SU-DHL-6 (cell line): ENCODE results near the gene SHF.

Experiments
- H2AFZ ChIP-seq: fragments of 200-600 bp; sonication (generic); 2 replicates; pipeline ENCODE4 v1.6.1; 2014; ENCODE audit warnings: low read depth, mild to moderate bottlenecking, moderate library complexity, mixed read lengths, antibody characterized with exemption, low read length; ENCODE audit not compliant: severe bottlenecking
- H3F3A ChIP-seq: fragments of 200-600 bp; shearing (Covaris generic); 2 replicates; pipeline ENCODE4 v1.6.0; 2016; ENCODE audit warnings: antibody characterized with exemption, mild to moderate bottlenecking; ENCODE audit not compliant: insufficient read depth
- H3K27ac ChIP-seq: fragments of 200-600 bp; sonication (generic); 2 replicates; pipeline ENCODE4 v1.5.1; 2016; ENCODE audit warnings: low read depth, mild to moderate bottlenecking, low read length, moderate library complexity, mixed read lengths
- H3K27me3 ChIP-seq: fragments of 200-600 bp; sonication (generic), shearing (Covaris generic); 2 replicates; pipeline ENCODE4 v1.6.0; 2014; ENCODE audit warnings: mild to moderate bottlenecking, low read length
- H3K36me3 ChIP-seq: fragments of 200-600 bp; sonication (generic); 2 replicates; pipeline ENCODE4 v1.6.1; 2014; ENCODE audit warnings: mild to moderate bottlenecking, low read length, mixed read lengths
- H3K4me2 ChIP-seq: fragments of 300-600, 200-600 bp; shearing (Covaris generic), sonication (generic); 2 replicates; pipeline ENCODE4 v1.6.0; 2014; ENCODE audit warnings: low read length, low read depth, mild to moderate bottlenecking; ENCODE audit not compliant: poor library complexity, severe bottlenecking
- H3K4me3 ChIP-seq: fragments of 200-600 bp; sonication (generic); 2 replicates; pipeline ENCODE4 v1.5.1; 2014; ENCODE audit warnings: antibody characterized with exemption, low read length, mild to moderate bottlenecking, mixed read lengths; ENCODE audit not compliant: insufficient read depth, poor library complexity, severe bottlenecking
- H3K79me2 ChIP-seq: fragments of 200-600 bp; sonication (generic); 2 replicates; pipeline ENCODE4 v1.6.1; 2014; ENCODE audit warnings: mild to moderate bottlenecking, low read length, moderate library complexity; ENCODE audit not compliant: insufficient read depth
- H3K9ac ChIP-seq: fragments of 200-600 bp; sonication (generic); 2 replicates; pipeline ENCODE4 v1.7.0; 2014; ENCODE audit warnings: mild to moderate bottlenecking, low read length
- H3K9me2 ChIP-seq: fragments of 200-600 bp; sonication (generic); replicated peaks from 2 replicates; pipeline ENCODE4 v1.6.1; 2014; ENCODE audit warnings: low read length; ENCODE audit not compliant: insufficient read depth
- H3K9me3 ChIP-seq: fragments of 200-600 bp; sonication (generic); 2 replicates; pipeline ENCODE4 v1.6.1; 2014; ENCODE audit warnings: low read length, mixed read lengths; ENCODE audit not compliant: insufficient read depth
- H4K20me1 ChIP-seq: fragments of 200-600 bp; sonication (generic); 2 replicates; pipeline ENCODE4 v1.6.1; 2014; ENCODE audit warnings: low read depth, mild to moderate bottlenecking, antibody characterized with exemption, low read length, moderate library complexity, mixed read lengths
- EZH2phosphoT487 ChIP-seq: fragments of 200-600 bp; sonication (generic), shearing (Covaris generic); conservative IDR thresholded peaks from 2 replicates; pipeline ENCODE4 v1.6.1; 2018; ENCODE audit warnings: mild to moderate bottlenecking, antibody characterized with exemption, low read length, moderate library complexity, mixed read lengths
- TF ChIP-seq, protein P1 (sequence below): fragments of 200-600 bp; sonication (generic); IDR thresholded peaks from one replicate; pipeline ENCODE4 v1.5.1; 2017; ENCODE audit warnings: antibody characterized with exemption, mild to moderate bottlenecking, low read length, moderate library complexity; ENCODE audit not compliant: insufficient read depth, poor library complexity, severe bottlenecking

SHF gene

GRCh38 chr15:45166834-45167630 is 20.7 kb downstream of the SHF start:
- Histone ChIP-seq H2AFZ (peak overlapping the region; percentile 99), H3K9me3 (no peaks in the 10 kb centered on the region), H3K27me3 (no peaks in the 10 kb centered on the region), H3K4me2 (peak overlapping the region; percentile 70), H3K4me3 (peak overlapping the region; percentile 57), H3K9ac (peak overlapping the region; percentile 74), H3K79me2 (no peaks in the 10 kb centered on the region), H3K36me3 (no peaks in the 10 kb centered on the region), H3K27ac (peak overlapping the region; percentile 47), H3K9me2 (no peaks in the 10 kb centered on the region), H3F3A (no peaks in the 10 kb centered on the region), H4K20me1 (no peaks in the 10 kb centered on the region)
- TF ChIP-seq EZH2phosphoT487, result no peak
- TF ChIP-seq, protein P1, sequence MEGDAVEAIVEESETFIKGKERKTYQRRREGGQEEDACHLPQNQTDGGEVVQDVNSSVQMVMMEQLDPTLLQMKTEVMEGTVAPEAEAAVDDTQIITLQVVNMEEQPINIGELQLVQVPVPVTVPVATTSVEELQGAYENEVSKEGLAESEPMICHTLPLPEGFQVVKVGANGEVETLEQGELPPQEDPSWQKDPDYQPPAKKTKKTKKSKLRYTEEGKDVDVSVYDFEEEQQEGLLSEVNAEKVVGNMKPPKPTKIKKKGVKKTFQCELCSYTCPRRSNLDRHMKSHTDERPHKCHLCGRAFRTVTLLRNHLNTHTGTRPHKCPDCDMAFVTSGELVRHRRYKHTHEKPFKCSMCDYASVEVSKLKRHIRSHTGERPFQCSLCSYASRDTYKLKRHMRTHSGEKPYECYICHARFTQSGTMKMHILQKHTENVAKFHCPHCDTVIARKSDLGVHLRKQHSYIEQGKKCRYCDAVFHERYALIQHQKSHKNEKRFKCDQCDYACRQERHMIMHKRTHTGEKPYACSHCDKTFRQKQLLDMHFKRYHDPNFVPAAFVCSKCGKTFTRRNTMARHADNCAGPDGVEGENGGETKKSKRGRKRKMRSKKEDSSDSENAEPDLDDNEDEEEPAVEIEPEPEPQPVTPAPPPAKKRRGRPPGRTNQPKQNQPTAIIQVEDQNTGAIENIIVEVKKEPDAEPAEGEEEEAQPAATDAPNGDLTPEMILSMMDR, result peak; percentile 61

- no peak overlapping the region for H3K27ac ChIP-seq
- no peak overlapping the region for H3K4me2 ChIP-seq
- no peaks in the 10 kb centered on the region for H3K9me2 ChIP-seq
- no peaks in the 10 kb centered on the region for H3F3A ChIP-seq
- H3K9ac ChIP-seq, result no peak overlapping the region
- no peaks in the 10 kb centered on the region for H3K9me3 ChIP-seq
- H2AFZ ChIP-seq, result no peak overlapping the region
- TF ChIP-seq, protein P1, result no peak
- no peak for TF ChIP-seq EZH2phosphoT487
- H3K27me3 ChIP-seq, result no peaks in the 10 kb centered on the region
- no peaks in the 10 kb centered on the region for H3K36me3 ChIP-seq
- no peaks in the 10 kb centered on the region for H4K20me1 ChIP-seq
- H3K4me3 ChIP-seq, result no peak overlapping the region
- H3K79me2 ChIP-seq, result no peaks in the 10 kb centered on the region
Observed at GRCh38 chr15:45165536-45165935, 22.2 kb downstream of the SHF start.

- TF ChIP-seq, protein P1, result no peak
- TF ChIP-seq EZH2phosphoT487, result no peak
- no peak overlapping the region for H3K9ac ChIP-seq
- H4K20me1 ChIP-seq, result no peaks in the 10 kb centered on the region
- H3K4me3 ChIP-seq, result no peak overlapping the region
- H3K79me2 ChIP-seq, result no peaks in the 10 kb centered on the region
- H3K27me3 ChIP-seq, result no peaks in the 10 kb centered on the region
- no peak overlapping the region for H3K27ac ChIP-seq
- H3K36me3 ChIP-seq, result no peaks in the 10 kb centered on the region
- H3K4me2 ChIP-seq, result no peak overlapping the region
- no peak overlapping the region for H2AFZ ChIP-seq
- H3K9me2 ChIP-seq, result no peaks in the 10 kb centered on the region
- no peaks in the 10 kb centered on the region for H3K9me3 ChIP-seq
- H3F3A ChIP-seq, result no peaks in the 10 kb centered on the region
Observed at GRCh38 chr15:45164914-45165313, 22.9 kb downstream of the SHF start.
